ENCODE data around the gene CNGB1. TPM values are rescaled to one million over a fixed set of nuclear protein-coding genes. Genes with fewer than 3 reads are reported as not detected.

CNGB1 gene
- total RNA-seq, 1 donor from 2014 or later, result not detected

GRCh38 chr16:57951204-57951960, 19.5 kb downstream of the CNGB1 start:
- no peak for TF ChIP-seq CTCF (IDR thresholded peaks at IDR 0.05)
- H3K36me3 Mint-ChIP-seq (ENCODE audit: low read depth), result no peaks in the 10 kb centered on the region
- no peaks in the 10 kb centered on the region for H3K4me1 Mint-ChIP-seq (ENCODE audit: low read depth)
- H3K4me3 Mint-ChIP-seq (ENCODE audit: unreplicated experiment), result no peak overlapping the region
- no peak overlapping the region for H3K27ac Mint-ChIP-seq (ENCODE audit: unreplicated experiment)
- peaks cover 19% of the 10 kb centered on the region for H3K27me3 Mint-ChIP-seq (ENCODE audit: low read depth)
- DNase-seq (ENCODE audit: low spot score), result no peak
- no peaks in the 10 kb centered on the region for H3K9me3 Mint-ChIP-seq (ENCODE audit: low read depth)

GRCh38 chr16:57950382-57950781, 20.5 kb downstream of the CNGB1 start:
- H3K9me3 Mint-ChIP-seq (ENCODE audit: low read depth), result no peaks in the 10 kb centered on the region
- H3K36me3 Mint-ChIP-seq (ENCODE audit: low read depth), result no peaks in the 10 kb centered on the region
- DNase-seq (ENCODE audit: low spot score), result peak; percentile 52
- H3K4me1 Mint-ChIP-seq (ENCODE audit: low read depth), result no peaks in the 10 kb centered on the region
- H3K27ac Mint-ChIP-seq (ENCODE audit: unreplicated experiment), result no peak overlapping the region
- H3K27me3 Mint-ChIP-seq (ENCODE audit: low read depth), result peaks cover 18% of the 10 kb centered on the region
- no peak for TF ChIP-seq CTCF (IDR thresholded peaks at IDR 0.05)
- H3K4me3 Mint-ChIP-seq (ENCODE audit: unreplicated experiment), result no peak overlapping the region

GRCh38 chr16:57949595-57950238, 21.2 kb downstream of the CNGB1 start:
- no peaks in the 10 kb centered on the region for H3K4me1 Mint-ChIP-seq (ENCODE audit: low read depth)
- H3K9me3 Mint-ChIP-seq (ENCODE audit: low read depth), result no peaks in the 10 kb centered on the region
- no peak for DNase-seq (ENCODE audit: low spot score)
- no peak overlapping the region for H3K4me3 Mint-ChIP-seq (ENCODE audit: unreplicated experiment)
- H3K27ac Mint-ChIP-seq (ENCODE audit: unreplicated experiment), result no peak overlapping the region
- peaks cover 17% of the 10 kb centered on the region for H3K27me3 Mint-ChIP-seq (ENCODE audit: low read depth)
- no peaks in the 10 kb centered on the region for H3K36me3 Mint-ChIP-seq (ENCODE audit: low read depth)
- no peak for TF ChIP-seq CTCF (IDR thresholded peaks at IDR 0.05)

- H3K4me1 Mint-ChIP-seq (ENCODE audit: low read depth), result no peaks in the 10 kb centered on the region
- no peak for DNase-seq (ENCODE audit: low spot score)
- no peak overlapping the region for H3K27ac Mint-ChIP-seq (ENCODE audit: unreplicated experiment)
- peaks cover 17% of the 10 kb centered on the region for H3K27me3 Mint-ChIP-seq (ENCODE audit: low read depth)
- no peaks in the 10 kb centered on the region for H3K36me3 Mint-ChIP-seq (ENCODE audit: low read depth)
- H3K4me3 Mint-ChIP-seq (ENCODE audit: unreplicated experiment), result no peak overlapping the region
- H3K9me3 Mint-ChIP-seq (ENCODE audit: low read depth), result no peaks in the 10 kb centered on the region
- no peak for TF ChIP-seq CTCF (IDR thresholded peaks at IDR 0.05)
Observed at GRCh38 chr16:57949013-57949412, 21.9 kb downstream of the CNGB1 start.

GRCh38 chr16:57948027-57948426, 22.9 kb downstream of the CNGB1 start:
- no peaks in the 10 kb centered on the region for H3K4me1 Mint-ChIP-seq (ENCODE audit: low read depth)
- H3K27ac Mint-ChIP-seq (ENCODE audit: unreplicated experiment), result no peak overlapping the region
- no peaks in the 10 kb centered on the region for H3K9me3 Mint-ChIP-seq (ENCODE audit: low read depth)
- H3K4me3 Mint-ChIP-seq (ENCODE audit: unreplicated experiment), result no peak overlapping the region
- H3K36me3 Mint-ChIP-seq (ENCODE audit: low read depth), result no peaks in the 10 kb centered on the region
- TF ChIP-seq CTCF (IDR thresholded peaks at IDR 0.05), result no peak
- DNase-seq (ENCODE audit: low spot score), result no peak
- peaks cover 16% of the 10 kb centered on the region for H3K27me3 Mint-ChIP-seq (ENCODE audit: low read depth)

Data from chondrocyte (in vitro differentiated cells).